HUES6 (cell line): ENCODE measurements around the gene MYOD1.

Source experiments
- H3K27ac ChIP-seq: 2 replicates; pipeline ENCODE4 v1.7.0; 2013; ENCODE audit warnings: low read depth, mild to moderate bottlenecking, low read length, inconsistent platforms
- H3K27me3 ChIP-seq: 2 replicates; pipeline ENCODE4 v1.6.1; 2013; ENCODE audit warnings: low read length; ENCODE audit not compliant: control insufficient read depth, insufficient read depth
- H3K36me3 ChIP-seq: 2 replicates; pipeline ENCODE4 v1.6.1; 2013; ENCODE audit warnings: low read length; ENCODE audit not compliant: control insufficient read depth, insufficient read depth
- H3K4me1 ChIP-seq: 2 replicates; pipeline ENCODE4 v1.6.1; 2013; ENCODE audit warnings: low read length; ENCODE audit not compliant: control insufficient read depth, insufficient read depth
- H3K4me3 ChIP-seq: 2 replicates; pipeline ENCODE4 v1.5.1; 2013; ENCODE audit warnings: low read depth, low read length
- H3K9ac ChIP-seq: one replicate; pipeline ENCODE4 v1.6.1; 2013; ENCODE audit warnings: mild to moderate bottlenecking, low read length
- H3K9me3 ChIP-seq: 2 replicates; pipeline ENCODE4 v1.6.1; 2013; ENCODE audit warnings: low read depth, low read length; ENCODE audit not compliant: control insufficient read depth, insufficient read depth

MYOD1 gene

DNA sequence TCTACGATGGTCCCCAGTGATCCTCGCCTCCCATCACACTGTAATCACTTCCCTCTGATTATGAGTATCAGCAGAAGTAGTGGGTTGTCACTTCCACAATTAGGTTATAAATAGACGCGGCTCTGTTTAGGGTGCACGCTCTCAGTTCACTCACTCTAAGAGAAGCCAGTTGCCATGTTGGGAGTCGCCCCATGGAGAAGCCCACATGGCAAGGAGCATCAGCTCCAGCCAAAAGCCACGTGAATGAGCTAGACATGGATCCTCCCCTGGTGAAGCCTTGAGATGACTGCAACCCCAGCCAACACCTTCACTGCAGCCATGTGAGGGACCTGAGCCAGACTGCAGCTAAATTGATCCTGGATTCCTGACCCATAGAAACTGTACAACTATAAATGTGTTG, 26.4 kb upstream of the MYOD1 start:
- no peaks in the 10 kb centered on the region for H3K9me3 ChIP-seq
- no peaks in the 10 kb centered on the region; the same call in 1 of the 2 replicates for H3K4me1 ChIP-seq
- no peak overlapping the region for H3K27ac ChIP-seq
- no peak overlapping the region for H3K9ac ChIP-seq
- peaks cover 99% of the 10 kb centered on the region for H3K27me3 ChIP-seq
- no peak overlapping the region for H3K4me3 ChIP-seq
- no peaks in the 10 kb centered on the region for H3K36me3 ChIP-seq

DNA sequence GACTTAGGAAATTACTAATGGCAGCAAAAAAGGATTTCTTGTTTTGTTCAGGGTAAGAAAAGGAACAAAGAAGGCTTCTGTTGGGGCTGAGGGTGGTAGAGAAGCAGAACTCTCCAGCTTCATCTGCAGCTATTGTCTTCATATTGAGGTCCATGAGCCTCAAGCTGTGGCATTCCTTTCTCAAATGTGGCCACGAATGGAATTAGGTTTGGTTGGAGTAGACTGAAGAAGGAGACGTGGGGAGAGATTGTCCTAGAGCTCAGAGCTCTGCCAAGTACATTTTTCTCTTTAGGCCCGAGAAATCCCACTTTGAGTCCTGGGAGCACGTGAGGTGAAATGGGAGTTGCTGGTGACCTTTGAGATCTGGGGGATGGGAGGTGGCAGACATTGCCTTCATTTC, 25.8 kb upstream of the MYOD1 start:
- Histone ChIP-seq H3K4me1 (no peaks in the 10 kb centered on the region; the same call in 1 of the 2 replicates), H3K9ac (no peak overlapping the region), H3K27me3 (peaks cover 100% of the 10 kb centered on the region), H3K9me3 (no peaks in the 10 kb centered on the region), H3K36me3 (no peaks in the 10 kb centered on the region), H3K27ac (no peak overlapping the region), H3K4me3 (no peak overlapping the region)

DNA sequence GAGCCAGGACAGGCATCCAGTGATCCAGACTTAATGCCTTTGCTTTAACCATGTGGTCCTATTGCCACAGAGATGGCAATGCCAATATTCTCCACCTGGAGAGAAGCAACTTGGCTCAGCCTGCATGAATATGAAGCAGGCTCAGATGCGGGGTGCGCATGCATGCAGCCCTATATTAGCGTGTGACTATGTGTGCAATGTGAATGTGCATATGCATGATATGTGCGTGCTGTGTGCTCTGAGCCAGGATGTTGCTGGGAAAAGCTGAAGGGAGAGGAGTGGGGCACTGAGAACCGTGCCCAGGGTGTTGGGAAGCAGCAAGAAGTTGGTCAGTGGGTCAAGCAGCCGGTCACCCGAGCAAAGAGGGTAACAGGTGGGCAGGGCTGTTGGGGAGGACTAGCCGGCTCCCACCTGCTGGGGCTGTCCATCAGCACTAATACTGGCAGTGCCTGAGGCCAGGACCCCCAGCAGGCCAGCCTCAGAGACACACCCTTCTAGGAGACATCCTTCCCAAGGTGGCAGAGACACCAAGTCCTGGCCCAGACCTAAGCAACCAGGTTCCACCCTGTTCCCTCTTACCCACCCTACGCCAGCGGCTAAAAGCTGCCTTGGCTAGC, 24.8 kb upstream of the MYOD1 start:
- Histone ChIP-seq H3K27ac (no peak overlapping the region), H3K4me1 (no peaks in the 10 kb centered on the region; the same call in none of the 2 replicates), H3K36me3 (no peaks in the 10 kb centered on the region), H3K9me3 (no peaks in the 10 kb centered on the region), H3K9ac (no peak overlapping the region), H3K27me3 (peaks cover 99% of the 10 kb centered on the region), H3K4me3 (no peak overlapping the region)

DNA sequence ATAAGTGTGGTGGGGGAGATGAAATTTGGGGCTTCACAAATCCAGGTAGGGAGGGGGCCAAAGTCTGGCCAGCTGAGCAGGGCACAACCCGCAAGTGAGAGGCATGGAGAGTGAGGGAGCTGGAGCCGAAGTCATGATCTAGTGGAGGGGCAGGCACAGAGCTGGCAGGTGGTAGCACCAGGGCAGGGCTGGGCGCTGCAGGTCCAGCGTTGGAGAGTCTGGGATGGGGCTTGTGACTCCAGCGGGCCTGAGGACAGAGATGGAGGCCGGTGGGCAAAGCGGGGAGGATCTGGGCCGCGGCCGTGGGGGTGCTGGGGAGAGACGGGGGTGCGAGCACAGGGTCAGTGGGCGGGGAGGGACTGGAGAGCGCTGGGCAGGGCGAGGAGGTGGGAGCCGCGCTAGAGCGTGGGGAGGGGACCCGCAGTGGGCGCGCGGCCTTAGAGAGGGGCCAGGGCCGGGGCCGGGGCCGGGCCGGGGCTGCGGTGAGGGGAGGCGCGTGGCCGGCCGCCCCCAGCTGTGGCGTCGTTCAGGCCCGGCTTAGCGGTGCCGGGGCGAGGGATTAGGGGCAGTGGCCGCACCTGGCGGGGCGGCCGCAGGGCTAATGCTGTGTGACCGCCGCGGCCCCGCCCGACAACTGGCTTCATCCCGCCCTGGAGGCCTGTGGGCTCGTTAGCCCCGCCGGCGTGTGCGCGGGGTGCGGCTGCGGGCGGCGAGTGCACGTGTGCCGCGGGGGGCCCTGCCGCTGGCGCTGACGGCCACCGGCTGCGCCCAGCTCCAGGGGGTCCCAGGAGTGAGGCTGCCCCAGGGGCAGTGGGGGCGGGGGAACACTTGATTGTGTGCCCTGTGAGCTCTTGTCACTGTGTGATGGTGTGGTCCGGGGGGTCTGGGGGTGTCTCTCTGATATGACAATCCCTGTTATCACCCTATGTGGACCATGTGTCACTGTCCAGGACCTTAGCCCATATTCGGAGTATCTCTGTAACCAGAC, 23.6 kb upstream of the MYOD1 start:
- Histone ChIP-seq H3K4me1 (no peaks in the 10 kb centered on the region; the same call in none of the 2 replicates), H3K27ac (no peak overlapping the region), H3K36me3 (no peaks in the 10 kb centered on the region), H3K4me3 (peak overlapping the region; percentile 45; the same call in 1 of the 2 replicates), H3K9me3 (no peaks in the 10 kb centered on the region), H3K27me3 (peaks cover 92% of the 10 kb centered on the region), H3K9ac (no peak overlapping the region)

DNA sequence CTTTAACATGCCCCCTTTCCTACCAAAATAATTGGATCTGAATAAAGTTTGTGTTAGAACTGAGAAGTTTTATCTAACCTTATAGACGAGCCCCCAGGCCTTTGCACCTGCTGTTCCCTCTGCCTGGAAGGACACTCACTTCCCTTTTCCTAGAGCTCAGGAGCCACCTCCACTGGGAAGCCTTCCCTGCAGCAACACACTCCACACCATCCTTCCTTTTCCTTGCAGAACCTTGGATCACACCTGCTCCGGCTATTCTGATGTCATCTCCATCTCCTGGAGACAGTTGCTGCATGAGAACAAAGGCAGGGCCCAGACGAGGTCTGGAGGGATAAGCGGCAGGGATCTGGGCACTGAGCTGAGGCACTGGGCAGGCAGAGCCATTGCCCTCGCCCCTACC, 22.6 kb upstream of the MYOD1 start:
- Histone ChIP-seq H3K27ac (no peak overlapping the region), H3K9ac (no peak overlapping the region), H3K4me1 (no peaks in the 10 kb centered on the region; the same call in none of the 2 replicates), H3K27me3 (peaks cover 85% of the 10 kb centered on the region), H3K36me3 (no peaks in the 10 kb centered on the region), H3K9me3 (no peaks in the 10 kb centered on the region), H3K4me3 (no peak overlapping the region)

DNA sequence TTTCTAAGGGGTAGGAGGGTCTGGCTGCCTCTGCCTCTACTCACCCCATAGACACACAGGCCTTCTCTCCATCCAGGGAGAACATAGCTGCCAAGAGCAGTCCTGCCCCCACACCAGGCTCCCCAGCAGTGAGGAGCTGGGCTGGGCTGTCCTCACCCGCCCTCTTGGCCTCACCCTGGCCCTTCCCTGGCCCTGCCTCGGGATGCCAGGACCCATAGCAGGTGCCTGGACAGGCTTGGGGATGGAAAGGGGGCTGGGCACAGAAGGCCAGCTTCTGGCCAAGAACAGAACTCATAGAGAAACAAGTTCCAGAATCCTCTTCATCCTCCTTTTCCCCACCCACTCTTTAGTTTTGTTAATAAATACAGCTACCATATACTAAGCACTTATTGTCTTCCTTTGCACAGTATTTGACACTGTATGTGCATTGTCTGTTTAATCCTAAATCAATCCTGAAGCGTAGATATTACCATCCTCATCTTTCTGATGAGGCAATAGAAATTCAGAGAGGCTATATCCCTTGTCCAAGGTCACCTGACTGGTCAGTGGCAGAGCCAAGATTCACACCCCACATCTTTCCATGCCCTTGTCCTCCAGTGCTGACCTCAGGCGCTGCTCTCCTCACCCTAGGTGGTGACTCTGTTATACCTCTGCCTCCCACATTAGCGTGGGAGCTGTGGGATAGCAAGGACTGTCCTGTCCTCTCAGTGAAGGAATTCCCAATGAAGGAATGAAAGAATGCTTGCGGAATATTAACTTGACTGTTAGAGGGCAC, 22.0 kb upstream of the MYOD1 start:
- H3K27ac ChIP-seq = no peak overlapping the region
- no peaks in the 10 kb centered on the region for H3K9me3 ChIP-seq
- no peaks in the 10 kb centered on the region; the same call in none of the 2 replicates for H3K4me1 ChIP-seq
- H3K36me3 ChIP-seq = no peaks in the 10 kb centered on the region
- H3K27me3 ChIP-seq = peaks cover 81% of the 10 kb centered on the region
- H3K4me3 ChIP-seq = no peak overlapping the region
- H3K9ac ChIP-seq = no peak overlapping the region

DNA sequence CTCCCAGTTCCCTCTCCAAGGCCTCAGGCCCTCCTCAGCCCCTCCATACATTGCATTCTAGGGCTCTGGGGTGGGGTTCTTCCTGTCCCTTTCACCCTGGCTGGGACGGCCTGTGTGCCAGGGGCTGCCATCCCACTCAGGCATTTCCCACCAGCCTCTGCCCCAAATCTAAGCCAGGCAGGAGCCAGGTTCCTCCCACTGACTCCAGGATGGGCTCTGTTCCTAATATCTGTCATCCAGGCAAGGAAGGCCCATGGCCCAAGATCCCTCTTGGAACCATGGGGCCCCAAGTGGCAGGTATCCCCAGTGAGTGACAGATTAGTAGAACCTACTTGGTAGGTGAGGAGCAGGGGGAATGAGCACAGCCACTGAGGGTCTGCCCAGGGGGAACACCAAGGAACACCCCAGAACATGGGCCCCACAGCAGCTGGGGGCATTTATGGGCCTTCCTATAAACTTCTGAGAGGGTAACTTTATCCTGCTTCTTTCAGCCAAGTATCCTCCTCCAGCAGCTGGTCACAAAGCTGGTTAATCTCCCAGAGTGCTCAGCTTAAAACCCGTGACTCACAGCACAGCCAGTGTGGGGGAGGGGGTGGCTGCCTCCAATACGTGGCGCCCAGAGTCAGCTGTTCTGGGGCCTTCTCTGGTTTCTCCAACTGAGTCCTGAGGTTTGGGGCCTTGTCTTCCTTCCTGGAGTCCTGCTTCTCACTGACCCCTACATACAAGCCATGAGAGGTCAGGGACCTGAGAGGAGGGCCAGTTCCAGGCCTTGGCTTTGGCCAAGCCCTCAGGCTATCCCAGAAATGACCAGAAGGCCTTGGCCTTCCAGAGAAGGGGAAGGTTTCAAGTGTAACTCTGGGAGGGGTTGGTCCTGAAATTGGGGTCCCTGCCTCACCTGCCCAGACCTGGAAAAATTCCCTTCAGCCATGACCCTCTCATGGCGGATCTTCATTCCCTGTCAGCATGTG, 19.9 kb upstream of the MYOD1 start:
- H3K9ac ChIP-seq = no peak overlapping the region
- peaks cover 13% of the 10 kb centered on the region for H3K9me3 ChIP-seq
- H3K27me3 ChIP-seq = peaks cover 67% of the 10 kb centered on the region
- H3K27ac ChIP-seq = no peak overlapping the region
- no peaks in the 10 kb centered on the region for H3K36me3 ChIP-seq
- no peaks in the 10 kb centered on the region; the same call in none of the 2 replicates for H3K4me1 ChIP-seq
- H3K4me3 ChIP-seq = no peak overlapping the region

DNA sequence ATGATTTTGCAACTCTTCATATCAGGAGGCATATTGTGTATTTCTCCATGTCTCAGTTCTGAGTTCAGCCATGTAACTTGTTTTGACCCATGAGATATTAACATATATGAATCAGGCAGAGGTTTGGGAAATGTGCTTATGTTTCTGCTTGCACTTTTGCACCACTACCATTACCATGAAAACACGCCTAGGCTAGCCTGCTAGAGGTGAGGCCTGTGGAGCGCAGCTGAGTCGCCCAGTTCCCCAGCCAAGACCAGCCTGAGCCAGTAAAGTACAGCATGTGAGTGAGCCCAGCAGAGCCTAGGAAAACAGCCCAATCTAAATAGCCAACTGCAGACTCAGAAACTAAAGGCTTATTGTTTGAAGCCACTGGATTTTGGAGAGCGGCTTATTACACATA, 18.4 kb upstream of the MYOD1 start:
- Histone ChIP-seq H3K4me3 (no peak overlapping the region), H3K27ac (no peak overlapping the region), H3K9me3 (peaks cover 13% of the 10 kb centered on the region), H3K4me1 (no peaks in the 10 kb centered on the region; the same call in 1 of the 2 replicates), H3K27me3 (peaks cover 67% of the 10 kb centered on the region), H3K9ac (no peak overlapping the region), H3K36me3 (no peaks in the 10 kb centered on the region)

DNA sequence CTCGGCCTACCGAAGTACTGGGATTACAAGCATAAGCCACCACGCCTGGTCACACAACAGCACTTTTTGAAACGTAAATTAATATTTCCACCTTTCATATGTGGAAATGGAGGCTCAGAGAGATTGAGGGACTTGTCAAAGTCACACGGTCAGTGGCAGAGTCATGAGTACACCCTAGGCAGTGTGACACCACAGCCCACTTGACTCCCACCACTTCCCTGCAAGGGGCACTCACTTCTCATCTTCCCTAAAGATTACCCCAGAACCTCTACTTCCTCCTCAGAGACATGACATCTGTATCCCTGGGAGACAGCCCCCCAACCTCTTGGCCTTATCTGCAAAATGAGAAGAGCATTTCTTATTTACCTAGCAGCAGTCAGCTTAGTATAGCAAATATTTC, 16.5 kb upstream of the MYOD1 start:
- no peaks in the 10 kb centered on the region; the same call in 1 of the 2 replicates for H3K4me1 ChIP-seq
- peaks cover 66% of the 10 kb centered on the region for H3K27me3 ChIP-seq
- H3K4me3 ChIP-seq = no peak overlapping the region
- H3K27ac ChIP-seq = no peak overlapping the region
- H3K9ac ChIP-seq = no peak overlapping the region
- H3K9me3 ChIP-seq = peaks cover 13% of the 10 kb centered on the region
- H3K36me3 ChIP-seq = no peaks in the 10 kb centered on the region

DNA sequence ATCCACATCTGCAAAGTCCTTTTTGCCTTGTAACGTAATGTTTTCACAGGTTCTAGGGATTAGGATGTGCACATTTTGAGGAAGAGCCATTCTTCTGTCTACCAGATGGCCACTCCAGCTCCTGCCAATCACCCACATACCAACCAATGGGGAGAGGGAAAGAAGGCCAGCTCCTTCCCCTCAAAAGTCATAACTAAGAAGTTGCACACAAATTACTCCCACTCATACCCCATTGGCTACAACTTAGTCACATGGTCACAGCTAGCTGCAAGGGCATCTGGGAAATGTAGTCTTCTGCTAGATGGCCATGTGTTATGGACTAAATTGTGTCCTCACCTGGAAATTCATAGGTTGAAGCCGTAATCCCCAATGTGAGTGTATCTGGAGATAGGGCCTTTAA, 15.4 kb upstream of the MYOD1 start:
- H3K36me3 ChIP-seq = no peaks in the 10 kb centered on the region
- H3K9ac ChIP-seq = no peak overlapping the region
- H3K4me1 ChIP-seq = no peaks in the 10 kb centered on the region; the same call in 1 of the 2 replicates
- H3K27ac ChIP-seq = no peak overlapping the region
- H3K9me3 ChIP-seq = peaks cover 13% of the 10 kb centered on the region
- H3K27me3 ChIP-seq = peaks cover 66% of the 10 kb centered on the region
- H3K4me3 ChIP-seq = no peak overlapping the region
